WI38 (cell line): Measurements from ENCODE around the gene SYNJ2.

Source experiments
- H3K4me3 ChIP-seq: 2 replicates; pipeline ENCODE4 v1.5.1; 2011; ENCODE audit warnings: low read depth, mild to moderate bottlenecking, control low read depth, low read length
- CTCF ChIP-seq: IDR thresholded peaks from 2 replicates; pipeline ENCODE4 v1.5.1; 2012; ENCODE audit warnings: low read depth, mild to moderate bottlenecking, control low read depth, low read length

The SYNJ2 gene

GRCh38 chr6:158024566-158025297 lies 43.1 kb downstream of the SYNJ2 start:
- TF ChIP-seq CTCF = no peak
- H3K4me3 ChIP-seq = peak overlapping the region; percentile 26; the same call in 1 of the 2 replicates

GRCh38 chr6:158026054-158026900 lies 44.6 kb downstream of the SYNJ2 start:
- H3K4me3 ChIP-seq = peak overlapping the region; percentile 20

GRCh38 chr6:158026901-158027589 lies 45.4 kb downstream of the SYNJ2 start:
- no peak overlapping the region for H3K4me3 ChIP-seq
- no peak for TF ChIP-seq CTCF

More at GRCh38 chr6:158026054-158026900, 44.6 kb downstream of the SYNJ2 start:
- TF ChIP-seq CTCF = peak; percentile 47

- no peak overlapping the region for H3K4me3 ChIP-seq
- no peak for TF ChIP-seq CTCF
Observed at GRCh38 chr6:158027590-158028285, 46.1 kb downstream of the SYNJ2 start.

- no peak for TF ChIP-seq CTCF
Observed at GRCh38 chr6:158028421-158028820, 46.8 kb downstream of the SYNJ2 start.

GRCh38 chr6:158028876-158029275 lies 47.2 kb downstream of the SYNJ2 start:
- no peak overlapping the region for H3K4me3 ChIP-seq
- no peak for TF ChIP-seq CTCF

More at GRCh38 chr6:158028421-158028820, 46.8 kb downstream of the SYNJ2 start:
- no peak overlapping the region for H3K4me3 ChIP-seq
